GM13976 (cell line): ENCODE data around the gene CLEC4G.

ENCODE experiments used
- DNase-seq: peaks from one replicate; pipeline ENCODE4 v3.0.0; 2012; ENCODE audit warnings: low spot score
- in situ Hi-C: fragments of 300-500 bp; cut with MboI; formaldehyde crosslinking; loops from one replicate; pipeline ENCODE4 v1.12.0; 2022; ENCODE audit warnings: low sequenced_read_pairs, mixed read lengths, inconsistent platforms; ENCODE audit not compliant: unreplicated experiment
- TF ChIP-seq, protein P1 (sequence below): IDR thresholded peaks from 2 replicates; pipeline ENCODE4 v1.5.1; 2012; ENCODE audit warnings: borderline replicate concordance, mild to moderate bottlenecking; ENCODE audit not compliant: insufficient read depth; ENCODE audit errors: extremely low read depth, missing control alignments, control extremely low read depth

Gene CLEC4G

DNA sequence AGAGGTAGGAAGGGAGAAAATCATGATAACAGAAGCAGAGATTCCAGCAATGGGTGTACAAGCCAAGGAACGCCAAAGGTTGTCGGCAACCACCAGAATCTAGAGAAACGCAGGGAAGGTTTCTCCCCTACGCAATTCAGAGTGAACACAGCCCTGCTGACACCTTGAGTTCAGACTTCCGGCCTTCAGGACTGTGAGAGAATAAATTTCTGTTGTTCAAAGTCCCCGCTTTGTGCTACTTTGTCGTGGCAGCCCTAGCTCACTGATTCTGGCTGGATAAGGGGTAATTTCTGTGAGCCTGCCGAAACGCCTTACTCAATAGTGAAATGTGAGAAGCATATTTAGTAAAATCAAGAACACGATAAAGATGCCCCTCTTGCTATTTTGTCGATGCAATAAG lies 5.3 kb upstream of the CLEC4G start:
- TF ChIP-seq, protein P1, sequence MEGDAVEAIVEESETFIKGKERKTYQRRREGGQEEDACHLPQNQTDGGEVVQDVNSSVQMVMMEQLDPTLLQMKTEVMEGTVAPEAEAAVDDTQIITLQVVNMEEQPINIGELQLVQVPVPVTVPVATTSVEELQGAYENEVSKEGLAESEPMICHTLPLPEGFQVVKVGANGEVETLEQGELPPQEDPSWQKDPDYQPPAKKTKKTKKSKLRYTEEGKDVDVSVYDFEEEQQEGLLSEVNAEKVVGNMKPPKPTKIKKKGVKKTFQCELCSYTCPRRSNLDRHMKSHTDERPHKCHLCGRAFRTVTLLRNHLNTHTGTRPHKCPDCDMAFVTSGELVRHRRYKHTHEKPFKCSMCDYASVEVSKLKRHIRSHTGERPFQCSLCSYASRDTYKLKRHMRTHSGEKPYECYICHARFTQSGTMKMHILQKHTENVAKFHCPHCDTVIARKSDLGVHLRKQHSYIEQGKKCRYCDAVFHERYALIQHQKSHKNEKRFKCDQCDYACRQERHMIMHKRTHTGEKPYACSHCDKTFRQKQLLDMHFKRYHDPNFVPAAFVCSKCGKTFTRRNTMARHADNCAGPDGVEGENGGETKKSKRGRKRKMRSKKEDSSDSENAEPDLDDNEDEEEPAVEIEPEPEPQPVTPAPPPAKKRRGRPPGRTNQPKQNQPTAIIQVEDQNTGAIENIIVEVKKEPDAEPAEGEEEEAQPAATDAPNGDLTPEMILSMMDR = no peak
- no peak for DNase-seq
- in situ Hi-C loops = no loop called here

GRCh38 chr19:7736148-7736547 lies 4.2 kb upstream of the CLEC4G start:
- no peak for DNase-seq
- TF ChIP-seq, protein P1 = no peak
- in situ Hi-C loops = no loop called here

DNA sequence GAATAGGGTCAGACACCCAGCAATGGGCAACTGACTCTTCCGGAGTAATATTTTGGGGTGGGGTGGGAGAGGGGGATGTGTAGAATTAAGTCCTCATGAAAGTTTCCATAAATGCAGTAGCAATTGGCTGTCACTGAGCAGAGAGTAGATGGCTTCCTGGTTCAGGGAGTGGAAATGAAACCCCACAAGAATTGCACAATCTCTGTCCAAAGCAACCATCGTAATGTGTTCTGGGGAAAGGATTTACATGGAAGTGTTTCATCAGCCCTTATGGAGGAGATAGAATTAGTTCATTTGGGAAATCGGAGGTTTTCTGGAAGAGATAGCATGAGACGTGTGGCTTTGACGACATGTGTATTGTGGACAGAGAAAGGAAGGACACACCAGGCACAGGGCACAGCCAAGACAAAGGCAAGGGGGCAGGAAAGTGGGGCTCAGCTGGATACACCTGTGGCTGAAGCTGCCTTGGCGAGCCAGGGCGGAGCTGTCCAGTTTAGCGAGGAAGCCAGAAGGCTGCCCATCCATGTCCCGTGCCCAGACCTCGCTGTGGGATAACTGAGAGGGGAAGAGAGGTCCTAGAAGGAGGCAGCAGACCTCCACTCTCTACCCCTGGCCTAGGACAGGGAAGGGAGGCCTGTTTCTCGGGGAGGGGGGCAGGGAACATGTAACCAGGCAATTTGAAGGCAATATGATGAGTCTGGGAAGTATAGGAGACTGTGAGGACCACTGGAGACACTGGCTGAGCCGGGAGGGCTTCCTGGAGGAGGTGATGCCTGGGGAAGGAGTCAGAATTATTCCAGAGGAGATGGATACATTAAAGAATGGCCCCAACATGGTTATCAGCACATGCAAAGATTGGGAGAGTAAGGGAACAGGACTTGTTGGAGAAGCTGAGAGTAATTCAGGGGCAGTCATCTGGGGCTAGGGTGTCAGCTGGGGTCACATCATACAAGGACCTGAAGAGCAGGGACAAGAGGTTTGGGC lies 2.6 kb upstream of the CLEC4G start:
- TF ChIP-seq, protein P1 = no peak
- DNase-seq = no peak
- in situ Hi-C loops = no loop called here

DNA sequence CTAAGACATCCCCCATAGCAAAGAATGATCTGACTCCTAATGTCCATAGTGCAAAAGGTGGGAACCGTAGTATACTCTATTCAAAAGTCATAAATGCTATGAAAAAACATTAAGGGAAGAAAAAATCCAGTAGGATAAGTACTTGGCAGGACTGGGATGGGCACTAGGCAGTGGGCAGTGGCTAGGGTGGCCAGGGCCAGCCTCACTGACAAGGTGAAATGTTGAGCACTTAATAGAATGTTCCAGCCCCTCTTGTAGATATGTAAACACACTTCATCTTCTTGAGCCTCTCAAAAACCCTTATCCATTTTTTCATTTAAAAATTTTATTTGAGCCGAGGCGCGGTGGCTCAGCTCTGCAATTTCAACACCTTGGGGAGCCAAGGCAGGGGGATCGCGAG lies 1.5 kb upstream of the CLEC4G start:
- in situ Hi-C loops = no loop called here
- DNase-seq = no peak
- TF ChIP-seq, protein P1 = no peak

DNA sequence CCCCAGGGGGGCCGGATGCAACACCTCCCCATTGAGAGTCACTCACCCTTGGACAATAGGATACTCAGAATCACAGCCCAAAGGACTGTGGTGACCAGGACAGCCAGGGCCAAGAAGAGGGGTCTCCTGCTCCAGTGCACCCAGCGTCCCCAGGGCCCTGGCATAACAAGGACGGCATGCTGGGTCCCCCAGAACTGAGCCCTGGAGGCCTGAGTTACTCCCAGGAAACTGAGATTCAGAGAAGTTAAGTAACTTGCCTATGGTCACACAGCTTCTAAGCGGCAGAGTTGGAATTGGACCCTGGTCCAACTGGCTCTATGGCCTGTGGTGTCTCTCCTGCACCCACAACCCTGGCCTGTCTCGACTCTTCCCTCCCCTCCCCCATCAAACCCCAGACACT lies 295 bp downstream of the CLEC4G start:
- no peak for DNase-seq
- in situ Hi-C loops = no loop called here
- TF ChIP-seq, protein P1 = no peak

- TF ChIP-seq, protein P1 = no peak
- no peak for DNase-seq
- in situ Hi-C loops = no loop called here
Observed at GRCh38 chr19:7731218-7731595, 703 bp downstream of the CLEC4G start.
